Measurements from ENCODE around the gene ABLIM3. TPM values are rescaled to one million over a fixed set of nuclear protein-coding genes. Genes with fewer than 3 reads are reported as not detected.
"Not testable (repeated sequence)": the region's sequence is repeated elsewhere in the genome, so short reads cannot be mapped to it uniquely, and the experiment has no call there.

ABLIM3 gene
- total RNA-seq, 1 donor from 2014 or later, result 8.0 TPM

DNA sequence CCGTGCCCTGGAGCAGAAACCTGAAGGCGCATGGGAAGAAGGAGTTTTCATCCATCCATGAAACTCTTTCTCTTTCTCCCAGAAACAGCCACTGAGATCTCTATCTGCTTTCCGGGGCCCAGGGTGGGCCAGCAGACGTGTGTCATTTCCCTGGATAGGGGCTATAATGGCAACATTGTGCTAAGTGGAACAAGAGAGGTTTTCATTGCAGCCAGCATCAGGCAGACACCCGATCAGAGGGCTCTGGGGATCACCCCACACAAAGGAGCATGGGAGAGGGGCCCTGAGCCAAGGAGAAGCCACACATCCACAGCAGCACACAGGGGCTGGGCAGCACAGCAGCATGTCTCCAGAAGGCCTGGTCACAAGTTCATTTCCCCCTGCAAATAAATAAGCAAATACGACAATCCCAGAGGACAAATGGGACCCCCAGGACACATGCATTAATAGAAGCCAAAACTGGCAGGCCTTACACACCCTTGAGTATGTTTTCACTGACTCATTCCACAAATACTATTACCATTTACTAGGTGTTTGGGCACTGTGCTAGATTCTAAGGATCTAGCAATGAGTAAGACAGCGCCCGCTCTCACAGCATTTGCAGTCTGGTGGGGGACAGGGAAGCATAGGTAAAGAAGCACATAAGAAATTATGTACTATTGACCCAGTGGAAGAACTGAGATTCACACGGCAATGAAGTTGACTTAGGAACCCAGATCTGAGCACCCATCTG, 126.1 kb downstream of the ABLIM3 start:
- no peak for DNase-seq (ENCODE audit: extremely low spot score, unreplicated experiment)
- Mint-ChIP-seq H3K36me3 (no peaks in the 10 kb centered on the region), H3K27ac (no peak overlapping the region), H3K27me3 (peaks cover 70% of the 10 kb centered on the region), H3K4me3 (no peak overlapping the region), H3K9me3 (peaks cover 4% of the 10 kb centered on the region), H3K4me1 (ENCODE audit: unreplicated experiment) (peaks cover 5% of the 10 kb centered on the region)
- TF ChIP-seq, protein P1, sequence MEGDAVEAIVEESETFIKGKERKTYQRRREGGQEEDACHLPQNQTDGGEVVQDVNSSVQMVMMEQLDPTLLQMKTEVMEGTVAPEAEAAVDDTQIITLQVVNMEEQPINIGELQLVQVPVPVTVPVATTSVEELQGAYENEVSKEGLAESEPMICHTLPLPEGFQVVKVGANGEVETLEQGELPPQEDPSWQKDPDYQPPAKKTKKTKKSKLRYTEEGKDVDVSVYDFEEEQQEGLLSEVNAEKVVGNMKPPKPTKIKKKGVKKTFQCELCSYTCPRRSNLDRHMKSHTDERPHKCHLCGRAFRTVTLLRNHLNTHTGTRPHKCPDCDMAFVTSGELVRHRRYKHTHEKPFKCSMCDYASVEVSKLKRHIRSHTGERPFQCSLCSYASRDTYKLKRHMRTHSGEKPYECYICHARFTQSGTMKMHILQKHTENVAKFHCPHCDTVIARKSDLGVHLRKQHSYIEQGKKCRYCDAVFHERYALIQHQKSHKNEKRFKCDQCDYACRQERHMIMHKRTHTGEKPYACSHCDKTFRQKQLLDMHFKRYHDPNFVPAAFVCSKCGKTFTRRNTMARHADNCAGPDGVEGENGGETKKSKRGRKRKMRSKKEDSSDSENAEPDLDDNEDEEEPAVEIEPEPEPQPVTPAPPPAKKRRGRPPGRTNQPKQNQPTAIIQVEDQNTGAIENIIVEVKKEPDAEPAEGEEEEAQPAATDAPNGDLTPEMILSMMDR (conservative IDR thresholded peaks at IDR 0.05), result no peak

DNA sequence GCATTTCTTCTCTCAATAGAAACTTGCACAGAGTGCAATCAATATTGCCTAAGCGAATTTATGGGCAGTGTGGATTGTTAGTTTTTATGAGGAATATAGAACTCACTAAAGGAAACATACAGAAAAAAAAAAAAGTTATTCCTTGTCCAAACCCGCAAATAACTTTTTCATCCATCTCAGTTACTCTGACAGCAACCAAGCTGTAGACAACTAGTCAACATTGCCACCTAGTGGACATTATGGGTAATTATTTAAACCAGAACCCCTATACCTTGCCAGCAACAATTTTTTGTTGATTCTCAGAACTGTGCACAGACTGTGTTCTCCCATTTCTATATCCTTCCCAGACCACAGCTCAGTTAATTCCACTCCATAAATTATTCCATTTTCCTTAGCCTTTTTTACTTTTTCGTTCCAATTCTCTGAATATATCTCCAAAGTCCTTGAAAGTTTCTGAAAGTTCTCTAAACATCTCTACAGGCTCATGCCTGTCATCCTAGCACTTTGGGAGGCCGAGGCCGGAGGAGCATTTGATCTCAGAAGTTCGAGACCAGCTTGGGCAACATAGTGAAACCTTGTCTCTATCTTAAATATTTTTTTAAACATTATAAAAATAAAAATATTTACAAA, 127.8 kb downstream of the ABLIM3 start:
- TF ChIP-seq, protein P1 (conservative IDR thresholded peaks at IDR 0.05), result peak; percentile 92
- peak overlapping the region; percentile 9 for H3K27ac Mint-ChIP-seq
- peak overlapping the region; percentile 26 for H3K4me3 Mint-ChIP-seq
- peaks cover 10% of the 10 kb centered on the region for H3K4me1 Mint-ChIP-seq (ENCODE audit: unreplicated experiment)
- H3K9me3 Mint-ChIP-seq, result peaks cover 4% of the 10 kb centered on the region
- no peak for DNase-seq (ENCODE audit: extremely low spot score, unreplicated experiment)
- H3K36me3 Mint-ChIP-seq, result no peaks in the 10 kb centered on the region
- H3K27me3 Mint-ChIP-seq, result peaks cover 74% of the 10 kb centered on the region

DNA sequence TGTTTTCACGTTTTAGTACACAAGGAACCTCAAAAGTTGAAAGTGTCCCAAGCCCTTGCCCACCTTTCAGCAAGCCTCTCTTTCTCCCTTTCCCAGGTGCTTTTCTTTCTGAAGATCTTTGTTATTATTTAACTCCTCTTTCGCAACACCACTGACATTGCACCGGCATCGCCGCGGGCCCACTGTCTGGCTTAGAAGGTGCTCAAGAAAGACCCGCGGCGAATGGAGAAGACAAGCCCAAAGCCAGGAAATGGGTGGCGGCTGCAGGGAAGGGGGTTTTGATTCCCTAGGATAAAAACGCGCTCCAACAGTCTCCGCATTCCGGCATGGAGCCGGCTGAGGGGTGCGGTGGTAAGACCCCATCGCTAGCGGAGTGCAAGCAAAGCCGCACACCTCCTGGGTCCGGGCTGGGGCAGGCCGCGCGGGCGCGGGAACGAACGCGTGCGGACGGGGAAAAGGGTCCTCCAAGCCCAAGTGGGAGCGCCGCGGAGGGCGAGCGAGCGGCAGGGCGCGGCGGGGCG, 130.0 kb downstream of the ABLIM3 start:
- peaks cover 4% of the 10 kb centered on the region for H3K9me3 Mint-ChIP-seq
- H3K27me3 Mint-ChIP-seq, result peaks cover 70% of the 10 kb centered on the region
- TF ChIP-seq, protein P1 (conservative IDR thresholded peaks at IDR 0.05), result no peak
- peak overlapping the region; percentile 52 for H3K27ac Mint-ChIP-seq
- H3K4me3 Mint-ChIP-seq, result peak overlapping the region; percentile 56
- H3K4me1 Mint-ChIP-seq (ENCODE audit: unreplicated experiment), result peaks cover 11% of the 10 kb centered on the region
- DNase-seq (ENCODE audit: extremely low spot score, unreplicated experiment), result no peak
- no peaks in the 10 kb centered on the region for H3K36me3 Mint-ChIP-seq

DNA sequence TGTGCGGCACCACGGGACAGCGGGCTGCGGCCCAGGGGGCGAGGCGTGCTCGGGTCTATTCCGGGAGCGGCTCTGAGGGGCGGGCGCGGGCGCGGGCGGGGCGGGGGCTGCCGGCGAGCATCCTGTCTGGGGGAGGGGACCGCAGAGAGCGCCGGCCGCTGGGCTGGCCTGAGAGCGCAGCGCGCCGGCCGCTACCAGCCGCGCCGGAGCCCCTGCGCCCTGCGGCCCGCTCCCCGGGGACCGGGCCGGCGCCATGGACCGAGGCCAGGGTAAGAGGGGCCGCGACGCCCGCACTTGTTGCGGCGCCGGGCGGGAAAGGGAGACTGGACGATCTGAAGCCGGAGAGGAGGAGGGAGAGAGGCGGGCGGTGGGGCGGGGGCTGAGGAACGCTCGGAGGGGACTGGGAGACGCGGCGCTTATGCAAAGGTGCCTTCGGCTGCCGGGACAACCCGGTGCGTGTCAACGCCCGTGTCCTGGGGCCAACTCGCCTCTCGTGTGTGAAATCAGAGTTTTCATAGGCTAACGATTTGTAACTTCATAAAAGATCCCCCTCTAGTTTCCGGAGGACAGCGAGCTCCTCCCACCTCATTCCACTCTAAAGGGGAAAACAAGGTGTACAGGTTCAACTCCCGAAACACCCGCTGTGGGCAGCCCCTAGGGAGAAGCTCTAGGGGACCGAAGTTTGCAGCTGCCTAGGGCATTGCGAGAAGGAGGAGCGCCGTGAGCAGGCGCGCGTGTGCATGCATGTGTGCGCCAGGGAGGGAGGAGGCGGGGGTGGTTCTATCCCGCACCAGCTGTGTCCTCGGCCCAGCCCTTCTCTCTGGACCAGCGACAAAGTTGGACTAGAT, 130.6 kb downstream of the ABLIM3 start, which contains the start of gene AFAP1L1:
AFAP1L1 (plus strand) TSS at position 144 of the 848 bp plus-strand sequence; CDS start at position 254, 110 bp downstream.
- Mint-ChIP-seq H3K4me1 (ENCODE audit: unreplicated experiment) (peaks cover 11% of the 10 kb centered on the region), H3K27ac (peak within 1 kb of the TSS; percentile 89), H3K27me3 (peaks cover 75% of the 10 kb centered on the region), H3K9me3 (peaks cover 4% of the 10 kb centered on the region), H3K4me3 (peak within 1 kb of the TSS; percentile 95), H3K36me3 (no peaks in the 10 kb centered on the region)
- no peak for DNase-seq (ENCODE audit: extremely low spot score, unreplicated experiment)
- TF ChIP-seq, protein P1 (conservative IDR thresholded peaks at IDR 0.05), result no peak

DNA sequence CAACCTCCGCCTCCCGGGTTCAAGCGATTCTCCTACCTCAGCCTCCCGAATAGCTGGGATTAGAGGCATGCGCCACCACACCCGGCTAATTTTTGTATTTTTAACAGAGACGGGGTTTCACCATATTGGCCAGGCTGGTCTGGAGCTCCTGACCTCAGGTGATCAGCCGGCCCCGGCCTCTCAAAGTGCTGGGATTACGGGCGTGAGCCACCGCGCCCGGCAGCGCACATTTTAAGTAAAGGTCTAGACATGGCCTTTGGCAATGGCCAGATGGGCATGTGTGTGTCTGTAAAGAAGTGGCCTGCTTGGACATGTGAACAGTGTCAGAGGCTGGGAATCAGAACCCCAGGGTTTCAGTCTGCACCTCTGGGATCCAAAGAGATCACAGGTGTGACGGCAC, 131.5 kb downstream of the ABLIM3 start:
- not testable (repeated sequence) for H3K9me3 Mint-ChIP-seq; H3K36me3 Mint-ChIP-seq; H3K27ac Mint-ChIP-seq; DNase-seq (ENCODE audit: extremely low spot score, unreplicated experiment)
- Mint-ChIP-seq H3K27me3 (peaks cover 75% of the 10 kb centered on the region), H3K4me1 (ENCODE audit: unreplicated experiment) (peaks cover 11% of the 10 kb centered on the region), H3K4me3 (peak overlapping the region; percentile 95)
